K562 (cell line): ENCODE results near the gene C1QTNF8. TPM values are rescaled to one million over a fixed set of nuclear protein-coding genes. Genes with fewer than 3 reads are reported as not detected.

Source experiments
- ATAC-seq: fragments of 200-7000 bp; cut with Tn5 transposase; 3 replicates; pipeline ENCODE4 v1.9.1; 2020; ENCODE audit warnings: moderate library complexity
- BruUV-seq: library from RNA; stranded (reverse); fragments of 400-500 nt; replicated peaks from 2 replicates; lab custom pipeline; 2021; lab: Mats Ljungman, UMichigan
- CTCF ChIA-PET: fragments of 300-600 bp; formaldehyde crosslinking; extraction: SDS; loops from one replicate; lab custom pipeline; 2021; ENCODE audit warnings: low intra/inter-chr PET ratio; lab: Yijun Ruan, JAX
- POLR2A ChIA-PET: fragments of 300-600, 350-650 bp; sonication (Branson Sonifier 250); formaldehyde crosslinking; extraction: SDS; loops from one replicate; lab custom pipeline; 2021; ENCODE audit warnings: antibody characterized with exemption, inconsistent platforms; lab: Yijun Ruan, JAX
- DNase-seq, 4 experiments: peaks; one replicate each; pipeline versions ENCODE4 v3.0.0 to v3.0.0-alpha.2; 2011 to 2018; ENCODE audit warnings: low spot score in 3 of 4, mixed read lengths in 3 of 4; ENCODE audit errors: extremely low read depth in 1 of 4
- FAIRE-seq: peaks from 2 replicates; lab custom pipeline; 2011; peaks lifted over from hg19 to GRCh38; lab: Jason Lieb, UNC
- H2AFZ ChIP-seq: 2 replicates; pipeline ENCODE4 v1.6.0; 2011; ENCODE audit warnings: low read depth, low read length, control low read depth, inconsistent platforms
- H3K27ac ChIP-seq: fragments of 200-600 bp; 3 replicates; pipeline ENCODE4 v1.8.0; 2011; ENCODE audit warnings: low read depth, mild to moderate bottlenecking, control low read depth, inconsistent platforms, low read length, moderate library complexity, mixed read lengths; ENCODE audit errors: extremely low read depth
- H3K27me3 ChIP-seq, 2 experiments: fragments of 300-600 bp in 1 of 2; 2 replicates in 1 of 2; 3 replicates in 1 of 2; pipeline versions ENCODE4 v1.6.0 to v1.8.0; 2011; ENCODE audit warnings: inconsistent platforms in 2 of 2, low read length in 2 of 2, mild to moderate bottlenecking in 1 of 2, mixed read lengths in 1 of 2, moderate library complexity in 1 of 2; ENCODE audit not compliant: control insufficient read depth in 2 of 2, insufficient read depth in 2 of 2
- H3K36me3 ChIP-seq: fragments of 300-600 bp; 3 replicates; pipeline ENCODE4 v1.8.0; 2011; ENCODE audit warnings: mild to moderate bottlenecking, low read length, inconsistent platforms; ENCODE audit not compliant: control insufficient read depth, insufficient read depth
- H3K4me1 ChIP-seq, 2 experiments: fragments of 200-600 bp in 1 of 2; replicated peaks in 1 of 2; 2 replicates in 1 of 2; 3 replicates in 1 of 2; pipeline versions ENCODE4 v1.5.1 to v1.8.0; 2011; ENCODE audit warnings: inconsistent platforms in 2 of 2, low read length in 2 of 2, mild to moderate bottlenecking in 1 of 2, mixed read lengths in 1 of 2, moderate library complexity in 1 of 2; ENCODE audit not compliant: control insufficient read depth in 2 of 2, insufficient read depth in 2 of 2
- H3K4me2 ChIP-seq: 2 replicates; pipeline ENCODE4 v1.6.1; 2011; ENCODE audit warnings: low read length, control low read depth, inconsistent platforms, mixed read lengths; ENCODE audit not compliant: insufficient read depth
- H3K4me3 ChIP-seq: fragments of 200-600 bp; sonication (generic), shearing (Covaris generic); 2 replicates; pipeline ENCODE4 v1.5.1; 2016; ENCODE audit warnings: control low read depth, inconsistent platforms
- H3K79me2 ChIP-seq: fragments of 200-600 bp; 3 replicates; pipeline ENCODE4 v1.8.0; 2011; ENCODE audit warnings: low read length, inconsistent platforms; ENCODE audit not compliant: control insufficient read depth, insufficient read depth
- H3K9ac ChIP-seq, 2 experiments: 2 replicates each; pipeline versions ENCODE4 v1.6.0 to v1.6.1; 2011; ENCODE audit warnings: low read depth in 2 of 2, low read length in 2 of 2, control low read depth in 1 of 2, inconsistent platforms in 1 of 2, mild to moderate bottlenecking in 1 of 2, mixed read lengths in 1 of 2; ENCODE audit not compliant: insufficient read depth in 1 of 2
- H3K9me1 ChIP-seq: one replicate; pipeline ENCODE4 v1.6.0; 2011; ENCODE audit warnings: inconsistent platforms, mild to moderate bottlenecking, low read length, moderate library complexity; ENCODE audit not compliant: control insufficient read depth, insufficient read depth
- H3K9me3 ChIP-seq: replicated peaks from 2 replicates; pipeline ENCODE4 v1.5.1; 2011; ENCODE audit warnings: low read depth, low read length, inconsistent platforms; ENCODE audit not compliant: control insufficient read depth, insufficient read depth
- H4K20me1 ChIP-seq: replicated peaks from 2 replicates; pipeline ENCODE4 v1.6.1; 2011; ENCODE audit warnings: low read length, inconsistent platforms, mixed read lengths; ENCODE audit not compliant: control insufficient read depth, insufficient read depth
- BCOR ChIP-seq: fragments of 450-650 bp; IDR thresholded peaks from 2 replicates; pipeline ENCODE4 v1.6.1; 2016
- CHCHD3 ChIP-seq: fragments of 250-450 bp; sonication (Bioruptor Pico); IDR thresholded peaks from 2 replicates; pipeline ENCODE4 v2.1.2; 2022; ENCODE audit warnings: mild to moderate bottlenecking
- FUS ChIP-seq: fragments of 200-400 bp; formaldehyde crosslinking; optimal IDR thresholded peaks from 2 replicates; pipeline ENCODE3; 2017; ENCODE audit warnings: low read depth, low read length
- MXD1 ChIP-seq: fragments of 250-450 bp; sonication (Bioruptor Pico); IDR thresholded peaks from 2 replicates; pipeline ENCODE4 v1.8.0; 2021; ENCODE audit warnings: borderline replicate concordance, mild to moderate bottlenecking, moderate library complexity; ENCODE audit not compliant: poor library complexity, severe bottlenecking
- NELFE ChIP-seq: IDR thresholded peaks from 2 replicates; pipeline ENCODE4 v1.6.1; 2011; ENCODE audit warnings: mild to moderate bottlenecking; ENCODE audit not compliant: insufficient read depth, insufficient read length
- PURB ChIP-seq: sonication (generic); formaldehyde crosslinking; IDR thresholded peaks from 2 replicates; pipeline ENCODE4 v1.9.0; 2021; ENCODE audit warnings: low read depth, mild to moderate bottlenecking, missing genetic modification reagents
- ZNF511 ChIP-seq: sonication (generic); formaldehyde crosslinking; IDR thresholded peaks from 2 replicates; pipeline ENCODE4 v1.8.0; 2022; ENCODE audit warnings: mild to moderate bottlenecking, missing genetic modification reagents
- WGBS: fragments of 100-300 bp; shearing (Covaris generic); methylation state at CpG from one replicate; pipeline ENCODE4 v1.1.6; 2016; ENCODE audit warnings: low coverage, mixed read lengths; ENCODE audit not compliant: insufficient coverage; ENCODE audit errors: missing lambda C conversion rate; 5-methylcytosine and 5-hydroxymethylcytosine counted together
- in situ Hi-C: fragments of 300-500 bp; cut with MboI; formaldehyde crosslinking; loops from 4 replicates; pipeline ENCODE4 v1.15.0; 2018; ENCODE audit warnings: inconsistent platforms, mixed read lengths
- intact Hi-C: fragments of 100-400 bp; cut with micrococcal nuclease; formaldehyde crosslinking; loops from 2 replicates; pipeline ENCODE4 v1.14.2; 2022
- polyA plus RNA-seq, 8 experiments: library from polyadenylated mRNA; depleted of rRNA in 4 of 8; stranded (reverse) in 5 of 8; unstranded in 3 of 8; fragments of >200 nt; fragmentation: Nextera tagmentation in 2 of 8; fragmentation: Illumina TruSeq in 1 of 8; extraction: Ambion mirVana in 2 of 8; extraction: Trizol in 1 of 8; gene quantifications; 2 replicates each; pipeline versions ENCODE4 v1.2.1 to v1.2.3, GENCODE V29; 2011 to 2014; ENCODE audit warnings: inconsistent platforms in 1 of 8, missing spikeins in 1 of 8
- total RNA-seq, 7 experiments: library from RNA; depleted of rRNA in 6 of 7; stranded (reverse); fragments of >200 nt in 6 of 7; fragmentation: Illumina TruSeq in 2 of 7; extraction: Trizol in 2 of 7; gene quantifications; 2 replicates each; pipeline versions ENCODE4 v1.2.1 to v1.2.3, GENCODE V29; 2011 to 2021; ENCODE audit warnings: low replicate concordance in 1 of 7

C1QTNF8 gene
- total and polyA plus RNA-seq, 9 of the 15 experiments (the other 6 are each of a cell fraction or from before 2014, with no cell fraction given): not detected

GRCh38 chr16:1089822-1090619 is 6.0 kb downstream of the C1QTNF8 start:
- H3K79me2 ChIP-seq: no peaks in the 10 kb centered on the region
- CTCF ChIA-PET: no interaction called here
- POLR2A ChIA-PET: no interaction called here
- FAIRE-seq: no peak
- ATAC-seq: peak; percentile 41; the same call in 1 of the 3 replicates
- no peak overlapping the region for H2AFZ ChIP-seq
- 7% methylated on average over 32 of the region's 38 CpGs for WGBS
- peaks cover 3% of the 10 kb centered on the region; the same call in 1 of the 2 replicates for H3K9me3 ChIP-seq
- intact Hi-C loops (no loop called here), in situ Hi-C loops (no loop called here)
- H3K9me1 ChIP-seq: no peaks in the 10 kb centered on the region
- no peak overlapping the region for H3K27ac ChIP-seq
- H3K9ac ChIP-seq: no peak overlapping the region
- 0 out of 2 replicates have a peak, but pooled peaks cover under 1% of the 10 kb centered on the region for H4K20me1 ChIP-seq
- TF ChIP-seq CHCHD3 (CRISPR knock-in tag) (no peak), BCOR (no peak), PURB (CRISPR knock-in tag) (no peak), FUS (no peak), NELFE (no peak), MXD1 (CRISPR knock-in tag) (no peak), ZNF511 (no peak)
- peaks cover 0 to 44% of the 10 kb centered on the region in 2 experiments; a peak in 2 of 5 replicates for H3K4me1 ChIP-seq
- no TSS peak for BruUV-seq
- peak in 3 of 4 experiments; percentile 19 to 54 (median 48) for DNase-seq
- peaks cover 6 to 29% of the 10 kb centered on the region in 2 experiments; a peak in 4 of 5 replicates for H3K27me3 ChIP-seq
- no peak overlapping the region for H3K4me3 ChIP-seq
- no peak overlapping the region for H3K4me2 ChIP-seq
- no peaks in the 10 kb centered on the region for H3K36me3 ChIP-seq
